GM18870 (cell line): ENCODE results near the gene ITGA1.
"Not testable (repeated sequence)": the region's sequence is repeated elsewhere in the genome, so short reads cannot be mapped to it uniquely, and the experiment has no call there.

Source experiments
- ATAC-seq: cut with Tn5 transposase; IDR thresholded peaks from one replicate; pipeline ENCODE4 v1.9.1; 2021; ENCODE audit warnings: moderate library complexity; ENCODE audit not compliant: unreplicated experiment

Gene ITGA1

DNA sequence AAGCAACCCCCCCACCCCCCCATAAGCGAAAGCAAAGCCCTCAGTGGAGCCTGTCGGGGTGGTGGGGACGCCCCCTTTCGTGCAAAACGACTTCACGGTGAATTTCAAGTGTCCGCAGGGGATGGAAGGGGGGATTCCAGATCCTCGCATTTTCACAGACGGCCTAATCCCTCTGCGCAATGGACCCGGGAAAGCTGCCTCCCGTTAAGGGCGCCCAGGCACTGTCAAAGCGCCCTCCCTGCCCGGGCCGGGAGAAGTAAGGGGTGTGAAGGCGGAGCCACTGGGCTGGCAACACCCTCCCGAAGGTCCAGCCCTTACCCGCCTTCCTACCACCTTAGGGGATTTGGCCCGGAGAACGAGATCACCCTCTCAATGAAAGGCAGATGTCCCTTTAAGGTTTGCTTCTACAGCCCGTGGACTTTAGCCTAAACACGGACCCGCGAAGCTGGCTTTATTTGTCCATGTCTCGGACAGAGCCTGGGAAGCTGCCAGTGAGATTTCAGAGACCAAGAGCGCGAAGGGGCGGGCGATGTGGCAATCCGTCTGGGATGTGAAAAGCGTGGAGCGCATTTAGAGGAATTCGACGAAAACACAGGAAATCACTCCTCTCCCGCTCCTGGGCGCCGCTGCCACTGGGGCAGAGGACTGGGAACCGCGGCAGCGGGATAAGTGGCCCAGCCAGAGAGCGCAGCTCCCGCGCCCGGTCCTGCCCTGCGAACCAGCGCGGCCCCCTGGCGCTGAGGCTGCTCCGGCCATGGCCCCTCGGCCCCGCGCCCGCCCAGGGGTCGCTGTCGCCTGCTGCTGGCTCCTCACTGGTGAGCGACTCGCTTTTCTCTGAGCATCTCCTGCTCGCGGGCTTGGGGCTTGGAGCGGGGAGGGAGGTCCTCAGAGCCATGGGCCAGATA is at the start of gene ITGA1, which contains the start of gene PELO:
ITGA1 (plus strand) TSS at position 317 of the 905 bp plus-strand sequence; CDS start at position 755, 438 bp downstream.
PELO (plus strand) TSS at position 317 of the 905 bp plus-strand sequence. CDS start 12,479 bp downstream, outside the sequence.
- peak; percentile 71 for ATAC-seq

DNA sequence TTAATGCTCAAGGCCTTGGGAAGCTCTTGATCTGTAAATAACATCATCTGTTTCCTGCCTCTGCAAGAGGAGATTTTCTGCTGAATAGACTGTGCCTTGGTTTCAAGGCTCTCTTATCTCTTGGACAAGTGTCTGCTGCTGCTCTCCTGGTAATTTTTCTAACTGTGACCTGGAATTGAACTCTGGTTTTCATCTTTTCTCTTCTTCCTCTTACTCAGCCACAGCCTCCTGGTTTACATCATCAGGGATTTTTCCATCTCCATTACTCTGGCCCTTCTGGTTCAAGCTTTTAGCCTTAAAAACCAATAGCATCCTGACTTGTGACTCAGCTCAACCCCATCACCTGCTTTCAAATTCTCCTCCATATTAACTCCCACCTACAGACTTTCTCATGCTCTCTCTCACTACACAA is 49.6 kb upstream of the ITGA1 start:
- peak; percentile 84 for ATAC-seq

DNA sequence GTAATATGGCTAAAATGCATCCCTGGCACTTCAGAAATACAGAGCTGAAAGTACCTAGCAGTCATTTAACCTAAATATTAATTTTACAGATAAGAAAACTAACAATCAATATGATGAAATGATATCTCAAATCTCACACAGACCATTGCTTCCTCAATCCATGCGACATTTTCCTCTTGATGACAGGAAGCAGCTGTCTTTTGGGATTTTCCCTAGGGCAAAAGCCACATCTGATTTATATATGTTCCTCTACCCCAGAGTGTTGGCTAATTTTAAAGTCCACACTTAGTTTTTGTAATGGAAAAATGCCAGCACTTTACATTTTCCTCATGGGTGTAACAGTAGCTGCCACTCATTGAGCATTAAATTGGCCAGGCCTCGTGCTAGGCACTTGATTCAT is 47.7 kb upstream of the ITGA1 start:
- no peak for ATAC-seq

DNA sequence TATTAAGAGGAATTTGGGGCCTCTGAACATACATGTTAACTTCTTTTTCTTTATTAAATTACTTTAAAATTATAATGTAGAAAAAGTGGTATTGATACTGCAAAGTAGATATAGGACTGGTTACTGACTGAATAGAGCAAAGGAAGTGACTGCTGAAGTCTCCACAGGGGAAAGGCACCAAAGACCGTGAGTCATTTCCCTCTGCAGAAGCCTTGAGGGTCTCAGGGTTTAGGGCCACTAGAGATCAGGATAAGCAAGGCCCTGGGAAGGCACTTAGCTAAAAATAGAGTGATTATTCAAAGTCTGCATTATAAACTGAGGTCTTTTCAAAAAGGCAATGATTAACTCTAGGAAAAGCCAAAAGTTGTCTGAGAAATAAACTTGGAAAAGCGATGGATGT is 44.7 kb upstream of the ITGA1 start:
- ATAC-seq = no peak

DNA sequence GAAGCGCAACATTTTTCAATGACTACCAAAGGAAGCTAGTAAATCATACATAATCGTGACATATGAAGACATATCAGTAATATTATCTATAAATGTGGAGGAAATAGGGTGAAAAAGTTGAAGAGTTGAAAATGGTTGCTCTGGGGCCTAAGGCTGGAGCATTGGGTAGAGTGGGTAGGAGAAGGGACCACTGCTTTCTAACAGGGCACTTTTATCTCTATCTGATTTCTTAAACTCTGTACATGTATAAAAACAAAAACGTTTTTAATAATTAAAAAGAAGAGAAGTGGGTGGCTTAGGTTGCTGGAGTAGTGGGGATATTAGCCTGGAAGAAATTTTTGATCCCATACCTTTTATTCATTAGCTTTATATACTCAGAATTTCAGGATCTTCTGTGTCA is 44.2 kb upstream of the ITGA1 start:
- no peak for ATAC-seq

DNA sequence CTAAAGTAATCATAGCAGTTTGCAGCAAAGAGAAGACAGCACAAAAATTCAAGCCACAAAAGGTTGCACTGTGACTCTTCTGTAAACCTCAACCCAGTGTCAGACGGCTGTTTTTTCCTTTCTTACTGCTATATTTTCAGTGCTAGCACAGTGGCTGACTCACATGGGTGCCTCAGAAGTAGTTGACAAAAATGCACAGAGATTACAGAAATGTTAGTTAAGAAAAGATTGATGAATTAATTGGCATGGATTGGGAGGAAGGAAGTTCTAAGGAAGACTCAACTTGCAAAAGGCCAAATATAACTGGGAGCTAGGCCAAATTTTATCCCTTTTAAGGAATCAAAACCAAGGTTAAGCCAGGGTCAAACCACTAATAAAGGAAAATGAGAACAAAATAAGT is 43.7 kb upstream of the ITGA1 start:
- ATAC-seq = peak; percentile 64

DNA sequence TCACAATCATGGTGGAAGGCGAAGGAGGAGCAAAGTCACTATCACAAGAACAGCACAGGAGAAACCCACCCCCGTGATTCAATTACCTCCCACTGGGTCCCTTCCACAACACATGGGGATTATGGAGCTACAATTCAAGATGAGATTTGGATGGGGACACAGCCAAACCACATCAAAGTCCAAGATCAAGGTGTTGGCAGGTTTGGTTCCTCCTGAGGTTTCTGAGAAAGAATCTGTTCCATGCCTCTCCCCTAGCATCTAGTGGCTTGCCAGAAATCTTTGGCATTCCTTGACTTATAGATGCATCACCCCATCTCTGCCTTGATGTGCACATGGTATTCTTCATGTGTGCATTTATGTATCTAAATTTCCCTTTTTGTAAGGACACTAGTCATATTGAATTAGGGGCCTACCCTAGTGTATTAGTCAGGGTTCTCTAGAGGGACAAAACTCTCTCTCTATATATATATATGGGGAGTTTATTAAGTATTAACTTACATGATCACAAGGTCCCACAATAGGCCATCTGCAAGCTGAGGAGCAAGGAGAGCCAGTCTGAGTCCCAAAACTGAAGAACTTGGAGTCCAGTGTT is 42.8 kb upstream of the ITGA1 start:
- ATAC-seq = not testable (repeated sequence)

DNA sequence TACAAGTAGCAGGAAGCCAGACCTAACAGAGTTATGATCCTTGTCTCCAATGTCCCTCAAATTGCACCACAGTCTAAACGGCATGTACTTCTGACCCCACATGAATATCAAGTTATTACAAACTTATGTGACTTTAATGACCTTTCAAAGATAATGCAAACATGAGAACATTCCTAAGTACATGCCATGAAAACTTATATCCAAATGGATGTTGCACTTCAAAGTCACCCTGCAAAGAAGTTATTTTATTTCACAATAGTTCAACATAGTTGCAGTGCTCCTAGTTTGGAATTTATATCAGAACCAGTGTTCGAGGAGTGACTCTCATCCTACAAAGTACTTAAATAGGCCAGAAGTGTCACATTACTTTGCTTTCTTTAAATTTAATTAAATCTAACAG is 41.2 kb upstream of the ITGA1 start:
- ATAC-seq = no peak

DNA sequence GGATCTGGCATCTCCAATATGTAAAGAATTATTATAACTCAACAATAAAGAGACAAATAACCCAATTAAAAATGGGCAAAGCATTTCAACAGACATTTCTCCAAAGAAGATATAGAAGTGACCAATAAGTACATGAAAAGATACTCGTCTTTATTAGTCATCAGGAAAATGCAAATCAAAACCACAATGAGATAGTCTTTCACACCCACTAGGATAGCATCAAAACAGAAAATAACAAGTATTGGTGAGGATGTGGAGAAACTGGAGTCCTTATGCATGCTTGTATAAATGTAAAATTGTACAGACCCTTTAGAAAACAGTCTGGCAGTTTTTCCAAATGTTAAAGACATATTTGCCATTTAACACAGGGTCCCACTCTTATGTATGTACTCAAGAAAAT is 39.1 kb upstream of the ITGA1 start:
- ATAC-seq = peak; percentile 79

DNA sequence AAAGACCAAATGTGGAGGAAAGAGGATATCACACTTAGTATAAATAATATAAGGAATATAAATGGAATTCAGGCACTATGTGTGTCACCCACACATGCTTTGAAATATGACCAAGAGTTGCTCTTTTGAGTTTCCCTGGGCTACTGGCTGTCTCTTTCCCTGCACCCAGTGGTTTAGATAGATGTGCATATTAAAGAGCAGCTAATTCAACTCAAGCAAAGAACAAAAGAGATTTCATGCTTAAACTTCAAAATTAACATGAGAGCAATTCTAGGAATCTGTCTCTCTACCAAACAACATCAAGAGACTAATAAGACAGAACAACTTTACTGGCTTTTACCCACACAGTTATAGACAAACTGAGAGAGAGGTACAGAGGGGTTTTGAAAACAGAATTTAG is 38.0 kb upstream of the ITGA1 start:
- ATAC-seq = no peak

DNA sequence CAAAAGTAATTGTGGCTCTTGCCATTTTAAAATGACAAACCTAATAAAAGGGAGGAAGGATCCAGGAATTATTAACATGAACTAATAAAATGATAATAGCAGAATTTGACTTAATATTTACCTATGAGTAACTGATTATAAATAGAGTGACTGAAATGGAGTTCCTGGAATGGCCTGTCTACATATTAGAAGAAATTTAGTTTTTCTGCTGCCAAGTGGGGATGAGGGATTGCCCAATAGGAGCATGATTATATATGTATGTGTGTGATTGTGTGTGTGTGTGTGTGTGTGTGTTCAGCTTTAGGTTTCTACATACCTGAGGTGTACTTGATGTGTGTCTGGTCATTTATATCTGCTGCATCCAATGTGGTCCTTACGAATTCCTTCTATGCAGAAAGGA is 36.6 kb upstream of the ITGA1 start:
- no peak for ATAC-seq

DNA sequence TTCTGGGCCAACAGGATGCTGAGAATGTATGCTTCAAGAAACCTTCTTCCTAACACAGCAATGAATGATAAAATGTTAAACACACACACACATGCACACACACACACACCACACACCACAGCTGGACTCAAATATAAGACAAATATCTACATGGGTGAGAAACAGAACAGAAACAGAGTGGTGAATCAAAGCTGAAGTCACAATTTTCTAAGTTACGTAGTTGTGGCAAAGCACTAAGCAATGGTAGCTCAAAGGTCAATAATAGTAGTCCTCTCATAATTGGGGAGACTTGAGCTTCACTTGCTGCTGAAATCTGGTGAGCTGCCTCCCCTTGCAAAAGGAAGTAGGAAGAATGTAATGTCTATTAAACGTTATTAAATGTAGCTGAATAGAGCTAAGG is 33.7 kb upstream of the ITGA1 start:
- peak; percentile 74 for ATAC-seq

DNA sequence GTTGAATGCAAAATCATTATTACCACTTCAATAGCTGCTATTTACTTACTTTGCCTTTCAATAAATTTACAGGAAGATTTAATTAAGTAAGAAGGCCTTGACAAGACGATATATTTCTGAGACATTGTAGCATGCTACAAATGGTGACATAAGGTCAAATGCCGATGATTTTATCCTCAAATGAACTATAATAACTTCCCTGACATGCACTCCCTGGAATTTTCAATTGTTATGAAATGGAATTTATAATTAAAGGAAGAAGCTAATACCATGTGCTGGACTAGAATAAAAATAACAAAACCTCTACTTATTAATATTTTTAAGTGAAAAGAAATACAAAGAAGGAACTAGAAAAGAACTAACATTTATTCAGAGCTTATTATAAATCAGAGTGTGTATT is 30.2 kb upstream of the ITGA1 start:
- ATAC-seq = no peak

DNA sequence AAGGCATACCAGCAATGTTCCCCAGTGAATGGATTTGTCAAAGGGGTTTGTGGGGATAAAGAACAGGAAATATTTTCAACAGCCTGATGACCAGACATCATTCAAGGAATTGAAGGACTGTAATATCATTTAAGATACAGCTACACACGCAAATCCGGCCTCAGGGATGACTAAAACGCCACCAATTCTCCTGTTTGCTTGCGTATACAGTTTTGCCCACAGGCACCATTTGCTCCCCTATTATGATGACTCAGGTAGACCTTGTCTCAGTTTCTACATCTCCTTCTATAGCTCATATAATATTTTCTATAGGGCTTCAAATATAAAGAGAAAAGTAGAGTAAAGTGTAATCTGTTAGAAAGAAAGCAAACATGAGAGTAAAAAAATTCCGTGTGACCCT is 29.7 kb upstream of the ITGA1 start:
- ATAC-seq = no peak

DNA sequence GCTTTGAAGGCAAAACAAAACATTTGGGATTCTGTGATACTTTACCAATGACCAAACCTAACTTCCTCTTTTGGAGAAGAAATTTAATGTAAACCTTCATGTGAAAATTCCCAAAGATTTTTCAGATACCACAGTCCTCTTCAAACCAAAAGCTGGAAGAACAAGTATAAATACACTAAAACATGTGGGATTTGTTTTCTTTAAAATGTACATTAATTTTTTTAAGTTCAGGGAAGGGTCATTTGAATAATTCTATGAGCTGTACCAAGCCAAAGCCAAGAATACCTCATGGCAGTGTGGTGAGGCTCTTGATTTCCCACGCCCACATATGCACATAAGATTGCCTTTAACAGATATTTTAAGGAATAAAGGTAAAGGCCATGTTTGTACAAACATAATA is 28.4 kb upstream of the ITGA1 start:
- ATAC-seq = no peak

DNA sequence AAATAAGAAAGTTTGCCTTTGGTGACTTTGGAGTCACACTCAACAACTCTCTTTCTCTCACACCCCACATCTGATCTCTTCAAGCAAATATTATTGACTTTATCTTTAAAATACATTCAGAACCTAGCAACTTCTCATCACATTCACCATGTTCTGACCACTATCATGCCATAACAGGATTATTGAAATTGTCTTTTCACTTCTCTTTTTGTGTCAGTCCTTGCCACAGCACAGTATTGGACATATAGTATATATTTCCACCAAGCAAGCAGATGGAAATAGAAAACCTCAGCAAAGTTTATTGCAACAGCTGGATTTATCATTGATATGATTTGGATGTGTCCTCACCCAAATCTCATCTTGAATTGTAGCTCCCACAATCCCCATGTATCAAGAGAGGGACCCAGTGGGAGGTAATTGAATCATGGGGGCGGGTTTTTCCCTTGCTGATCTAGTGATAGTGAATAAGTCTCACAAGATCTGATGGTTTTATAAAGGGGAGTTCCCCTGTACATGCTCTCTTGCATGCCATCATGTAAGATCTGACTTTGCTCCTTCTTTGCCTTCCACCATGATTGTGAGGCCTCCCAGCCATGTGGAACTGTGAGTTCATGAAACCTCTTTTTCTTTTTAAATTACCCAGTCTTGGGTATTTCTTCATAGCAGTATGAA is 26.9 kb upstream of the ITGA1 start:
- ATAC-seq = peak; percentile 66

DNA sequence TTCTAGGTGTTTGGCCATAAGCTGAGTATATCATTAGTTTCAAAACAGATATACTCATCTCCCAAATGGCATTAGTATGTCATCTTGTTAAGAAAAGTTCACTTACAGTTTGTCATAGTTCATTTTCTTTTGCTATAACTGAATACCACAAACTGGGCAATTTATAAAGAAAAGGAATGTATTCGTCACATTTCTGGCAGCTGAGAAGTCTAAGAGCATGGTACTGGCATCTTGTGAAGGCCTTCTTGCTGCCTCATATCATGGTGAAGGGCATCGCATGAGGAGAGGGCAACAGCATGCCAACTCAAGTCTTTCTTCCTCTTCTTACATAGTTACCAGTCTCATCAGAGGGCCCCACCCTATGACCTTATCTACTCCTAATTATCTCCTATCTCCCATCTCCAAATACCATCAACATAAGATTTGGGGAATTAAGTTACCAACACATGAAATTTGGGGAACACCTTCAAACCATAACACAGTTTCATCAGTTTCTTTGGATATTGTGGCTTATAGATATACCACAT is 20.4 kb upstream of the ITGA1 start:
- no peak for ATAC-seq

DNA sequence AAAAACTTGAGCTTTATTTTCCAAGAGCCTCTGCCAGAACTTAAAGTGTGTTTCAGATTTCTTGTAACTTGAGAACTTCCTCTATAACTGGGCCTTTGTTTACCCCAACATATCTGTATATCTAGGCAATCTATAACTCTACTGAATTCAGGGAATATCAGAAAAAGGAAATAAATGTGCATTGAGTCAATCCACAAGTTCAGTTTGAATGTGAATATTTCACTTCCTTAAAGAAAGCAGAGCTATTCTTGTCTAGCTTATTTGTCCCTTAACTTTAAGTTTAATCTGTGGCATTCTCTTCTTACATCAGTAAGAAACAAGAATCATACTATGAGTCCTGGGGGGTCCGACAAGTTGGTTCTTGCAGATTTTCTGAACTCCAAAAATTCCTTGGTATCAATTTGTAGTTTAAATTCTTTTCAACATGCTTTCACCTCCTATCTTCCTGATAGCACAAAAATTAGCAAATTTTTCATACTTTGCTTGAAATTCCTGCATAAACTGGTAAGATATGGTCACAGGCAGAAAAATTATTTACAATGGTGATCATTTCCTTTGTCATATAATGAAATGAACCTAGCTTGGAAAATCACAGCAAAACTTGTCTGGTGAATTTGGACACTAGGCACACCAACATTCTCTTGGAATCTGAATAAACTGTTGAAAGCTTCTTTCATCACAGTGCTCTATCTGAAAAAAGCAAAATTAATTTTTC is 19.8 kb upstream of the ITGA1 start:
- ATAC-seq = peak; percentile 51

DNA sequence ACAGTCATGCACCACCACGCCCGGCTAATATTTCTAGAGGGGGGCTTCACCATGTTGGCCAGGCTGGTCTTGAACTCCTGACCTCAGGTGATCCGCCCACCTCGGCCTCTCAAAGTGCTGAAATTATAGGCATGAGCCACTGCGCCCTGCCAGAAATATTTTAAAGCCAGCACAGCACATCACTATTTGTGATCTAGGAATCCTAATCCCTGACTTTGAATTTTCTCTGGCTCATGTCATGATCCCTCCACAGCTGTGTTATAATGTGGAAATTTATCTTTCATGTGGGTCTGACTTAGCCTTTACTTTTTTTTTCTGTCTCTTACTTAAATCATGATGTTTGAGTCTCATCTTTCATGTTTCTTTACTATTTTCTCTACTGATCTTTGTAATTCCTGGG is 18.7 kb upstream of the ITGA1 start:
- no peak for ATAC-seq

DNA sequence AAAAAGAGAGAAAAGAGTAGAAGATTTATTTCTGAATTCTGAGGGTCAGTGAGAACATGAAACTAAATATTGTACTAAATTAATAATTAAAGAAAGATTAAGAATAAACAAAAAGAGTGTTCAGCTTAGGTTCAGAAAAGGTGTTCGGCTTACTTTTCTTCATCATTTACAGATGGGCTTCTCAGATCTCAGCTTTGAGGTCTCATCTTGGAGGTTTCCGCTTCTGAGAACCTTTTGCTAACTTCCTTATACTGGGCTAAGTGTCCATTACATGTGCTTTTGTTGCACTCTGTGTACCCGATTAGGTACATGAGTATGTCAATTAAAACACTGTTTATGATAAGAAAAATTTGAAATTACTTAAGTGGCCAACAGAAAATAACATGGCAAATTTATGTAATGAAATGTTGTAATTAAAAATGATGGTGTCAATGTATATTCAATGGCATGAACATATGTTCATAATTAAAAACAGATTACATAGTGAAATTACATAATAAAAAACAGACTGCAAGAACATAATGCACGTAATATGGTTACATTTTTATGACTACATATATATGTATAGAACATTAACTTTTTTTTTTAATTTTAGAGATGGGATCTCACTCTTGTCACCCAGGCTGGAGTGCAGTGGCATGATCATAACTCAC is 17.3 kb upstream of the ITGA1 start:
- ATAC-seq = no peak
